ENCODE data around the gene MAP3K7. TPM values are rescaled to one million over a fixed set of nuclear protein-coding genes. Genes with fewer than 3 reads are reported as not detected.

MAP3K7 gene
- total RNA-seq, 2 experiments from 2014 or later, result 9.0 to 9.3 TPM

- ChIA-PET POLR2A (no interaction called here), CTCF (no interaction called here)
- H3K4me3 Mint-ChIP-seq, result no peak overlapping the region
- Histone ChIP-seq H3K27ac (ENCODE audit: low read depth in 1 of 2, low read length in 2 of 2) (no peak overlapping the region), H3K9me3 (ENCODE audit: control insufficient read depth in 1 of 2, insufficient read depth in 1 of 2, low read length in 2 of 2) (no peaks in the 10 kb centered on the region), H3K36me3 (ENCODE audit: insufficient read depth, low read length) (no peaks in the 10 kb centered on the region), H3K4me1 (ENCODE audit: insufficient read depth, low read length) (no peaks in the 10 kb centered on the region), H3K27me3 (ENCODE audit: control insufficient read depth in 1 of 2, insufficient read depth in 2 of 2, low read length in 2 of 2) (no peaks in the 10 kb centered on the region), H3K4me3 (ENCODE audit: low read length) (no peak overlapping the region)
- intact Hi-C loops (cut with DNase I, micrococcal nuclease), result loop anchor here in 1 of 2 experiments (5.0 kb wide), 1 partner anchor 1053 kb away; the partner anchor contains the start of gene ANKRD6
- no peaks in the 10 kb centered on the region for H3K4me1 Mint-ChIP-seq (ENCODE audit: low read depth)
- no peak overlapping the region for H3K27ac Mint-ChIP-seq
- H3K27me3 Mint-ChIP-seq, result peaks cover 4% of the 10 kb centered on the region
- TF ChIP-seq CTCF (IDR thresholded peaks at IDR 0.05), result no peak
- ATAC-seq (ENCODE audit: poor library complexity) (no peak), DNase-seq (no peak)
- peaks cover 4% of the 10 kb centered on the region for H3K9me3 Mint-ChIP-seq
- H3K36me3 Mint-ChIP-seq (ENCODE audit: low read depth), result no peaks in the 10 kb centered on the region
Measured at GRCh38 chr6:90484903-90485302, 102.0 kb downstream of the MAP3K7 start.

GRCh38 chr6:90484385-90484784 is 102.5 kb downstream of the MAP3K7 start:
- Histone ChIP-seq H3K9me3 (ENCODE audit: control insufficient read depth in 1 of 2, insufficient read depth in 1 of 2, low read length in 2 of 2) (no peaks in the 10 kb centered on the region), H3K4me1 (ENCODE audit: insufficient read depth, low read length) (no peaks in the 10 kb centered on the region), H3K27ac (ENCODE audit: low read depth in 1 of 2, low read length in 2 of 2) (no peak overlapping the region), H3K4me3 (ENCODE audit: low read length) (no peak overlapping the region), H3K27me3 (ENCODE audit: control insufficient read depth in 1 of 2, insufficient read depth in 2 of 2, low read length in 2 of 2) (no peaks in the 10 kb centered on the region), H3K36me3 (ENCODE audit: insufficient read depth, low read length) (no peaks in the 10 kb centered on the region)
- DNase-seq, result no peak
- ChIA-PET POLR2A (no interaction called here), CTCF (no interaction called here)
- Mint-ChIP-seq H3K27ac (no peak overlapping the region), H3K36me3 (ENCODE audit: low read depth) (no peaks in the 10 kb centered on the region), H3K9me3 (peaks cover 4% of the 10 kb centered on the region), H3K27me3 (peaks cover 4% of the 10 kb centered on the region), H3K4me1 (ENCODE audit: low read depth) (peaks cover 1% of the 10 kb centered on the region), H3K4me3 (no peak overlapping the region)
- intact Hi-C loops (cut with DNase I, micrococcal nuclease), result loop anchor here in 1 of 2 experiments (5.0 kb wide), 1 partner anchor 1052 kb away; the partner anchor contains the start of gene ANKRD6
- no peak for TF ChIP-seq CTCF (IDR thresholded peaks at IDR 0.05)
- no peak for ATAC-seq (ENCODE audit: poor library complexity)

- POLR2A ChIA-PET, result interaction anchor here (0.5 kb wide), 1 partner anchor 62 kb away, joined by 3 read pairs; no protein-coding TSS in a partner anchor
- no peak for TF ChIP-seq CTCF (IDR thresholded peaks at IDR 0.05)
- DNase-seq (no peak), ATAC-seq (ENCODE audit: poor library complexity) (no peak)
- H3K27ac ChIP-seq (ENCODE audit: low read depth in 1 of 2, low read length in 2 of 2), result no peak overlapping the region
- no peak overlapping the region for H3K4me3 ChIP-seq (ENCODE audit: low read length)
- H3K27me3 ChIP-seq (ENCODE audit: control insufficient read depth in 1 of 2, insufficient read depth in 2 of 2, low read length in 2 of 2), result no peaks in the 10 kb centered on the region
- CTCF ChIA-PET, result no interaction called here
- Mint-ChIP-seq H3K27me3 (peaks cover 2% of the 10 kb centered on the region), H3K27ac (no peak overlapping the region), H3K9me3 (peaks cover 4% of the 10 kb centered on the region), H3K4me1 (ENCODE audit: low read depth) (peaks cover 6% of the 10 kb centered on the region), H3K4me3 (no peak overlapping the region), H3K36me3 (ENCODE audit: low read depth) (no peaks in the 10 kb centered on the region)
- H3K9me3 ChIP-seq (ENCODE audit: control insufficient read depth in 1 of 2, insufficient read depth in 1 of 2, low read length in 2 of 2), result no peaks in the 10 kb centered on the region
- intact Hi-C loops (cut with DNase I, micrococcal nuclease), result loop anchor here in 1 of 2 experiments (5.0 kb wide), 1 partner anchor 1052 kb away; the partner anchor contains the start of gene ANKRD6
- H3K4me1 ChIP-seq (ENCODE audit: insufficient read depth, low read length), result peaks cover 4% of the 10 kb centered on the region
- H3K36me3 ChIP-seq (ENCODE audit: insufficient read depth, low read length), result no peaks in the 10 kb centered on the region
Measured at GRCh38 chr6:90483956-90484355, 102.9 kb downstream of the MAP3K7 start.

All from CD4-positive, alpha-beta T cell (primary cell).